Measurements from ENCODE around the gene IQGAP2.

DNA sequence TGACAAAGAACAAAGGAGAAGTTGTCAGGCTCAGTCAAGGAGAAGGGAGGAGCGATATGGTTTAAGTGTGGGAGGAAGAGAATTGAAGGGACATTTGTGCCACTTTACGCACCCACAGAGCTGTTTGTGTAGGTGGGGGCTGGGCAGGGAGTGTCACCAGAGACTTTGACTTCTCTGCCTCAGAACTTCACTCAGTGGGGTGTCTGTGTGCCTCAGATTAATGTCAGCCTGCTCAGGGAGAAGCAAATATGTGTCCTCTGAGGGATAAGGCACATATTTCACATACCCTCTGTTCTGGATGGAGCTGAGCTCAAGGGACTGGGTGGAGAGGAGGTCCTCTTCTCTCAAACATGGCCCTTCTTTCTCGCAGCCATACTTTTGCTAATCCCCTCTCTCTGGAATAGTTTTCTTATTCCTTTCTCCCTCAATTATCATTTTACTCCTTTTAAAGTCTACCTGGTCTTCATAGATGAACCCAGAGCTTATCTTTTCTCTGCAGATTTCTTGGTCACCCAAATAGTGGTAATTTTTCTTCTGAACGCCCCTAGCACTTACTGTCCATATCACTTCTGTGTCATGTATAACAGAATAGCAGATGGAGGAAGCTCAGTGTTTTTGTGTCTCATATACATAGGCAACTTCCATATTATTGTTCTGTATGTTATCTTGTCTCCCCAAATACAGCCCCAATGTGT, 77.0 kb downstream of the IQGAP2 start:
- TF ChIP-seq, protein P1, sequence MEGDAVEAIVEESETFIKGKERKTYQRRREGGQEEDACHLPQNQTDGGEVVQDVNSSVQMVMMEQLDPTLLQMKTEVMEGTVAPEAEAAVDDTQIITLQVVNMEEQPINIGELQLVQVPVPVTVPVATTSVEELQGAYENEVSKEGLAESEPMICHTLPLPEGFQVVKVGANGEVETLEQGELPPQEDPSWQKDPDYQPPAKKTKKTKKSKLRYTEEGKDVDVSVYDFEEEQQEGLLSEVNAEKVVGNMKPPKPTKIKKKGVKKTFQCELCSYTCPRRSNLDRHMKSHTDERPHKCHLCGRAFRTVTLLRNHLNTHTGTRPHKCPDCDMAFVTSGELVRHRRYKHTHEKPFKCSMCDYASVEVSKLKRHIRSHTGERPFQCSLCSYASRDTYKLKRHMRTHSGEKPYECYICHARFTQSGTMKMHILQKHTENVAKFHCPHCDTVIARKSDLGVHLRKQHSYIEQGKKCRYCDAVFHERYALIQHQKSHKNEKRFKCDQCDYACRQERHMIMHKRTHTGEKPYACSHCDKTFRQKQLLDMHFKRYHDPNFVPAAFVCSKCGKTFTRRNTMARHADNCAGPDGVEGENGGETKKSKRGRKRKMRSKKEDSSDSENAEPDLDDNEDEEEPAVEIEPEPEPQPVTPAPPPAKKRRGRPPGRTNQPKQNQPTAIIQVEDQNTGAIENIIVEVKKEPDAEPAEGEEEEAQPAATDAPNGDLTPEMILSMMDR (tag by site-specific recombination; IDR thresholded peaks at IDR 0.05): no peak
- TF ChIP-seq, protein P2, sequence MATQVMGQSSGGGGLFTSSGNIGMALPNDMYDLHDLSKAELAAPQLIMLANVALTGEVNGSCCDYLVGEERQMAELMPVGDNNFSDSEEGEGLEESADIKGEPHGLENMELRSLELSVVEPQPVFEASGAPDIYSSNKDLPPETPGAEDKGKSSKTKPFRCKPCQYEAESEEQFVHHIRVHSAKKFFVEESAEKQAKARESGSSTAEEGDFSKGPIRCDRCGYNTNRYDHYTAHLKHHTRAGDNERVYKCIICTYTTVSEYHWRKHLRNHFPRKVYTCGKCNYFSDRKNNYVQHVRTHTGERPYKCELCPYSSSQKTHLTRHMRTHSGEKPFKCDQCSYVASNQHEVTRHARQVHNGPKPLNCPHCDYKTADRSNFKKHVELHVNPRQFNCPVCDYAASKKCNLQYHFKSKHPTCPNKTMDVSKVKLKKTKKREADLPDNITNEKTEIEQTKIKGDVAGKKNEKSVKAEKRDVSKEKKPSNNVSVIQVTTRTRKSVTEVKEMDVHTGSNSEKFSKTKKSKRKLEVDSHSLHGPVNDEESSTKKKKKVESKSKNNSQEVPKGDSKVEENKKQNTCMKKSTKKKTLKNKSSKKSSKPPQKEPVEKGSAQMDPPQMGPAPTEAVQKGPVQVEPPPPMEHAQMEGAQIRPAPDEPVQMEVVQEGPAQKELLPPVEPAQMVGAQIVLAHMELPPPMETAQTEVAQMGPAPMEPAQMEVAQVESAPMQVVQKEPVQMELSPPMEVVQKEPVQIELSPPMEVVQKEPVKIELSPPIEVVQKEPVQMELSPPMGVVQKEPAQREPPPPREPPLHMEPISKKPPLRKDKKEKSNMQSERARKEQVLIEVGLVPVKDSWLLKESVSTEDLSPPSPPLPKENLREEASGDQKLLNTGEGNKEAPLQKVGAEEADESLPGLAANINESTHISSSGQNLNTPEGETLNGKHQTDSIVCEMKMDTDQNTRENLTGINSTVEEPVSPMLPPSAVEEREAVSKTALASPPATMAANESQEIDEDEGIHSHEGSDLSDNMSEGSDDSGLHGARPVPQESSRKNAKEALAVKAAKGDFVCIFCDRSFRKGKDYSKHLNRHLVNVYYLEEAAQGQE (tag by site-specific recombination; IDR thresholded peaks at IDR 0.05): no peak

Measured in HEK293 (cell line).